Measurements from ENCODE around the gene PTRHD1. TPM values are rescaled to one million over a fixed set of nuclear protein-coding genes. Genes with fewer than 3 reads are reported as not detected.

PTRHD1 gene
- total RNA-seq, 2 donors from 2014 or later, result 37.2 to 38.2 TPM

- Histone ChIP-seq H3K9me3 (ENCODE audit: control insufficient read depth, low read length) (peaks cover 13% of the 10 kb centered on the region), H3K4me3 (ENCODE audit: low read length) (no peak overlapping the region), H3K4me1 (ENCODE audit: control insufficient read depth, insufficient read depth, low read length) (no peaks in the 10 kb centered on the region), H3K9ac (ENCODE audit: extremely low read depth, low read length, poor library complexity, severe bottlenecking) (no peak overlapping the region), H3K36me3 (ENCODE audit: control insufficient read depth, insufficient read depth, low read length) (peaks cover 25% of the 10 kb centered on the region), H3K27me3 (ENCODE audit: control insufficient read depth, insufficient read depth, low read length, poor library complexity, severe bottlenecking) (no peaks in the 10 kb centered on the region), H3K27ac (ENCODE audit: low read depth, low read length) (no peak overlapping the region)
- TF ChIP-seq CTCF (conservative IDR thresholded peaks at IDR 0.05), result no peak
- Mint-ChIP-seq H3K4me1 (peaks cover 16% of the 10 kb centered on the region), H3K9me3 (peaks cover 6% of the 10 kb centered on the region), H3K36me3 (ENCODE audit: low read depth) (peaks cover 34% of the 10 kb centered on the region), H3K27me3 (ENCODE audit: insufficient read depth) (no peaks in the 10 kb centered on the region), H3K27ac (no peak overlapping the region), H3K4me3 (no peak overlapping the region)
- WGBS, 2 experiments (ENCODE audit: insufficient coverage in 1 of 2, insufficient read length in 1 of 2), result 86 to 91% methylated on average over 6 to 7 of the region's 7 CpGs
- peak; percentile 52 for DNase-seq
Measured at GRCh38 chr2:24768601-24769000, 24.6 kb downstream of the PTRHD1 start.

GRCh38 chr2:24768013-24768412 is 25.2 kb downstream of the PTRHD1 start:
- Histone ChIP-seq H3K9ac (ENCODE audit: extremely low read depth, low read length, poor library complexity, severe bottlenecking) (no peak overlapping the region), H3K36me3 (ENCODE audit: control insufficient read depth, insufficient read depth, low read length) (peaks cover 25% of the 10 kb centered on the region), H3K4me1 (ENCODE audit: control insufficient read depth, insufficient read depth, low read length) (no peaks in the 10 kb centered on the region), H3K27ac (ENCODE audit: low read depth, low read length) (no peak overlapping the region), H3K9me3 (ENCODE audit: control insufficient read depth, low read length) (peaks cover 13% of the 10 kb centered on the region), H3K4me3 (ENCODE audit: low read length) (no peak overlapping the region), H3K27me3 (ENCODE audit: control insufficient read depth, insufficient read depth, low read length, poor library complexity, severe bottlenecking) (no peaks in the 10 kb centered on the region)
- 93 to 95% methylated on average over 2 to 5 of the region's 5 CpGs for WGBS, 2 experiments (ENCODE audit: insufficient coverage in 1 of 2, insufficient read length in 1 of 2)
- H3K36me3 Mint-ChIP-seq (ENCODE audit: low read depth), result peaks cover 35% of the 10 kb centered on the region
- no peak for DNase-seq
- H3K9me3 Mint-ChIP-seq, result peaks cover 6% of the 10 kb centered on the region
- H3K27me3 Mint-ChIP-seq (ENCODE audit: insufficient read depth), result no peaks in the 10 kb centered on the region
- H3K27ac Mint-ChIP-seq, result no peak overlapping the region
- TF ChIP-seq CTCF (conservative IDR thresholded peaks at IDR 0.05), result no peak
- peaks cover 13% of the 10 kb centered on the region for H3K4me1 Mint-ChIP-seq
- H3K4me3 Mint-ChIP-seq, result no peak overlapping the region

GRCh38 chr2:24766609-24767008 is 26.6 kb downstream of the PTRHD1 start:
- no peak overlapping the region for H3K4me3 Mint-ChIP-seq
- Histone ChIP-seq H3K4me1 (ENCODE audit: control insufficient read depth, insufficient read depth, low read length) (peaks cover 6% of the 10 kb centered on the region), H3K9ac (ENCODE audit: extremely low read depth, low read length, poor library complexity, severe bottlenecking) (no peak overlapping the region), H3K27ac (ENCODE audit: low read depth, low read length) (no peak overlapping the region), H3K9me3 (ENCODE audit: control insufficient read depth, low read length) (peaks cover 10% of the 10 kb centered on the region), H3K27me3 (ENCODE audit: control insufficient read depth, insufficient read depth, low read length, poor library complexity, severe bottlenecking) (no peaks in the 10 kb centered on the region), H3K36me3 (ENCODE audit: control insufficient read depth, insufficient read depth, low read length) (peaks cover 25% of the 10 kb centered on the region), H3K4me3 (ENCODE audit: low read length) (no peak overlapping the region)
- H3K27me3 Mint-ChIP-seq (ENCODE audit: insufficient read depth), result no peaks in the 10 kb centered on the region
- H3K36me3 Mint-ChIP-seq (ENCODE audit: low read depth), result peaks cover 41% of the 10 kb centered on the region
- H3K9me3 Mint-ChIP-seq, result peaks cover 6% of the 10 kb centered on the region
- no peak for TF ChIP-seq CTCF (conservative IDR thresholded peaks at IDR 0.05)
- H3K4me1 Mint-ChIP-seq, result peaks cover 9% of the 10 kb centered on the region
- H3K27ac Mint-ChIP-seq, result no peak overlapping the region
- DNase-seq, result no peak
- 88 to 96% methylated on average over 6 of the region's 6 CpGs for WGBS, 2 experiments (ENCODE audit: insufficient coverage in 1 of 2, insufficient read length in 1 of 2)
